GM13976 (cell line): Measurements from ENCODE around the gene CIB2.
A peak's percentile ranks its signal among the peaks of the same experiment; 100 is the strongest.

Experiments used
- DNase-seq: peaks from one replicate; pipeline ENCODE4 v3.0.0; 2012; ENCODE audit warnings: low spot score
- in situ Hi-C: fragments of 300-500 bp; cut with MboI; formaldehyde crosslinking; loops from one replicate; pipeline ENCODE4 v1.12.0; 2022; ENCODE audit warnings: low sequenced_read_pairs, mixed read lengths, inconsistent platforms; ENCODE audit not compliant: unreplicated experiment
- TF ChIP-seq, protein P1 (sequence below): IDR thresholded peaks from 2 replicates; pipeline ENCODE4 v1.5.1; 2012; ENCODE audit warnings: borderline replicate concordance, mild to moderate bottlenecking; ENCODE audit not compliant: insufficient read depth; ENCODE audit errors: extremely low read depth, missing control alignments, control extremely low read depth

Gene CIB2

DNA sequence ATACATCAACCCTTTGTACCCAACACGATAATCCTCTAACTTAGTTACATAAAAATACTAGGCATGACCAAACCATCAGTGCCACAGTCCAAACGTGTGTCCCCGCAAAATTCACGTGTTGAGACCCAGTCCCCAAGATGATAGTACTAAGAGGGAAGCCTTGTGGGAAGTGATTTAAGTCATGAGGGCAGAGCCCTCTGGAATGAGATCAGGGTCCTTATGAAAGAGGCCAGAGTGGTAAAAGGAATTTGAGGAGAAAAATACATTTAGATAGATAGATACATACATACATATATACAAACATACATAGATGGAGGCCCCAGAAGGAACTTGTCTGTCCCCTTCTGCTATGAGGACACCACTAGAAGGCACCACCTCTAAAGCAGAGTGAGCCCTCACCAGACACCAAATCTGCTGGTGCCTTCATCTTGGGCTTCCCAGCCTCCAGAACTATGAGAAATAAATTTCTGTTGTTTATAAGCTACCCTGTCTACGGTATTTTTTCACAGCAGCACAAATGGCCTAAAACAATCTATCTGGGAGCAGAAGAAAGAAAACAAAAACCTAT lies 61.7 kb downstream of the CIB2 start:
- TF ChIP-seq, protein P1, sequence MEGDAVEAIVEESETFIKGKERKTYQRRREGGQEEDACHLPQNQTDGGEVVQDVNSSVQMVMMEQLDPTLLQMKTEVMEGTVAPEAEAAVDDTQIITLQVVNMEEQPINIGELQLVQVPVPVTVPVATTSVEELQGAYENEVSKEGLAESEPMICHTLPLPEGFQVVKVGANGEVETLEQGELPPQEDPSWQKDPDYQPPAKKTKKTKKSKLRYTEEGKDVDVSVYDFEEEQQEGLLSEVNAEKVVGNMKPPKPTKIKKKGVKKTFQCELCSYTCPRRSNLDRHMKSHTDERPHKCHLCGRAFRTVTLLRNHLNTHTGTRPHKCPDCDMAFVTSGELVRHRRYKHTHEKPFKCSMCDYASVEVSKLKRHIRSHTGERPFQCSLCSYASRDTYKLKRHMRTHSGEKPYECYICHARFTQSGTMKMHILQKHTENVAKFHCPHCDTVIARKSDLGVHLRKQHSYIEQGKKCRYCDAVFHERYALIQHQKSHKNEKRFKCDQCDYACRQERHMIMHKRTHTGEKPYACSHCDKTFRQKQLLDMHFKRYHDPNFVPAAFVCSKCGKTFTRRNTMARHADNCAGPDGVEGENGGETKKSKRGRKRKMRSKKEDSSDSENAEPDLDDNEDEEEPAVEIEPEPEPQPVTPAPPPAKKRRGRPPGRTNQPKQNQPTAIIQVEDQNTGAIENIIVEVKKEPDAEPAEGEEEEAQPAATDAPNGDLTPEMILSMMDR, result peak; percentile 25
- in situ Hi-C loops, result no loop called here
- no peak for DNase-seq

DNA sequence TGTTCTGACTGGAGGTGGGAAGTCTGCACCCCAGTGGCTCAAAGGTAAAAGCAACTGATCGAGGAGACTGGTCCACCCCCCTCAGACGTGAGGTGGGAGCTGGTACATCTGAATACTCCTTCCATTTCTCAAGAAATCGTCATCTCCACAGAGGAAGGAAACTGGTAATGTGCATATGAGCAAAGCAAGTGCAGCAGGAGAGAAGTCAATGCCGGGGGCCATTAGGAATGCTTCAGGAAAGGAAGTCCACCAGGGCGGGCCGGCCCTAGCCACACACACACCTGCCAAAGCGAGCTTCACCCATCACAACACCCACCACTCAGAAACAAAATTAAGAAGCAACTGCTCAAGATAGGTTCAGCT lies 62.2 kb downstream of the CIB2 start:
- DNase-seq, result no peak
- in situ Hi-C loops, result no loop called here
- TF ChIP-seq, protein P1, result no peak

DNA sequence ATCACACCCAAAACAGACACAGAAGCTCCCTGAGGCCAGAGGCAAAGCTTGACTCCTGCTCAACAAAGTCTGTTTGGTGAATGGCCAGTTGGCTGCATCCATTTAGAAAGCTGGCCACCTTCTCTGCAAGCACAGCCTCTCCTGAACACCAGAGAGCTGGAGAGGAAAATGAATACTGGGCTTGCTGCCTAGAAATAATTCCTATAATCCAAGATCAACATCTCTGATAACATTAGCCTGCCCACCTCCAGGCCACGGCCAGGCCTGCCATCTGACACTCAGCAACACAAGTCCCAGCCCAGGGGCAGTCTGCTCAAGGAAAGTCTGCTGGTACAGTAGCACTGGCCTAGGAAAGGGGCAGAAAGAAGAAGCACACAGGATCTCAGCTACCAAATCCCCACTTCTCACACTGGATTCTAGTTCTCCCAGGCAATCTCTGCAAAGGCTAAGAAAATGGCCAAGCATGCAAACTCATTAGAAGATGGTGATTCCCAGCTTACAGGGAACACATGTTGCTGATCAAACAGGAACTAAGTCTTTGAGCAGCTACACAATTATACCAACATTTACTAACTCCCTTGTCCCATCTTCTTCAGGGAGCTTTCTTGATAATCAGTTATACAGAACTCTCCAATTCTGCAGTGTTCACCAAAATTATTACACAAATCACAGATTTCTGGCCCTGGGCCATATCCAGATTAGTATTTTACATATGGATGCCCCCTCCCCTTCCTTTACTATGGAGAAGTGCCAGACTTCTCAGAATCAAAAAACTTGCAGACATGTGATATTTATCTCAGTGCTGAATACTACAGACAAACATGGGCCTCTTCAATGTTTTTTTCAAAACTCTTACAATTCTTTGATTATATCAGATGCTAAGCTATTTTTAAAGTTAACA lies 63.7 kb downstream of the CIB2 start:
- in situ Hi-C loops, result no loop called here
- TF ChIP-seq, protein P1, result no peak
- no peak for DNase-seq

DNA sequence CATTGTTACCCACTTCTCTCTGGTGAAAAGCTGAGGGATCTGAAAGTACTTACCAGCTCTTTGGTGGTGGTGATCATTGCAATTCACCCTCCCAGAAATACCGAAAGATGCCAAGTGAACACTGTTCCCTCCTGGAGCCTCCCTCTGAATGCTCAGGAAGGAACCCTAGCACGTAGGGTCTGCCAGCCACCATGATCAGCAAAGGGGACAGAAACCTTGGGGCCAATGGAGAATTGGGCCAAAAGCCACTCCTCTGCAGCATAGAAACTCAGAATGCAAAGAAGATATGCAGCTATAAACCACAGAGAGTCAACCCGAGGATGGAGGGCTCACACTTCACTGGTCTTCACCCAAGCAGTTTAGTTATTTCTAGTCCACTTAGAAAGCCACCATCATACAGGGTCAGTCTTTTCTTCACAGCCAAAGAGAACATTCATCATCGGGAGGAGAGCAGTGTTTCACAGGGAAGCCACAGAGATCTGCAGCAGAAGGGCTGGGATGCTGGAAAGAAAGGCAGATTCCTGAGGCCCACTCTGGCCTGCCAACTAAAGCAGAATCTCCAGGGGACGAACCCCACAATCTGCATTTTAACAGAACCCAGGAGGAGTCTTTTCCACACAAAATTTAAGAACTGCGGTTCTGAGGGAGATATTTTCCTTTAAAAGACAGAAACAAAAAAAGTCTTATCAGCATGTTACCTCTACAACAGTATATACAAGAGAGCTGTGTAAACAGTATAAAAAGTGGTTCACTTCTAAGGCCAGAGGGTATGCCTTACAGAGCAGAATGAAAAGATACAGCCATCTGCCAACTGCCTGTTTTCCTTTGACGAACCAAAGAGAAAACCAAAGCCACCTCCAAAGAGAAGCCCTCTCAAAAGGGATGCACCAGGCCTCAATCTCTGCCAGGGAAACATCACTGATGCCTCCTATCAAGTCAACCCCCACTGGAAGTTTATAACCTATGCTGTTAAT lies 65.0 kb downstream of the CIB2 start:
- peak; percentile 63 for DNase-seq
- TF ChIP-seq, protein P1, result no peak
- in situ Hi-C loops, result no loop called here

DNA sequence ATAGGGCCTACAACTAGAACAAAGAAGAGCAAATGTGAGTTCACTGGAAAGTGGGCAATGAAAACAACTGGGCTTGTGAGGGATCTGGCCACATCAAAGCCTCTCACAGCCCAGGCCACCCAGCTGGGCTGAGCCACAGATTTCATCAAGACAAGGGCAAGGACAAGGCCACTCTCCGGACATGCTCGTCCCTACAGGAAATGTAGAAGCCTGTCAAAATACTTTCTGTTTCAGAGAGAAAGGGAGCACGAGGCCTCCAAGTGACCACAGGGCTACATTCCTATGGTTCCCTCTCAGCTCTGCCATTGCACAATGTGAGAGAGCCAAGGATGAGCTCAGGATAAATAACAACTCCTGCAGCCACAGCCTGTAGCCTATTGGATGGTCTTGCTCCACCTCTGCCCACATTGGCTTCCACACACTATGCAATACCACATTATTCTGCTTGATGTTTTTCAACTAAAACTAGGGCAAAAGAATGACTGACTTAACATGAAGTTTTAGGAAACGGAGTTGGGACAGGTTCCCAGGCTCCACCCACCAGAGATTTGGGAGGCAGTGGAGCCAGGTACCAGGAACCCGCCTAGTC lies 65.9 kb downstream of the CIB2 start:
- TF ChIP-seq, protein P1, result no peak
- in situ Hi-C loops, result no loop called here
- DNase-seq, result no peak

DNA sequence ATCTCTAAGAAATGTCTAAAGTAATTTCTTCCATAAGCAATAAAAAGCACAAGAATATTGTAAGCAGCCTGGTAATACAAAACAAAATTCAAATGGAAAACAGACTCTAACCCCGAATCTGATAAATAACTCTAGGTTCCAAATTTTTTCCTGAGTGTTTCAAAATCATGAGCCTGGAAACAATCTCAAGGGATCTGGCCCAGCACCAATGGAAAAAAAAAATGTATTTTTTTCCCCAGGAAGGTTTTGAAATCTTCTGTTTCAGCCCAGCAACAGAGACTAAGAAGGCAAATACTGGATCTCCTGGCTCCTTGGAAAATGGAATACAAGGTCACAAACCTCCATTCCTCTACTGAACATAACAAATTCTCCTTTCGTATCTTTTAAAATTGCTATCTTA lies 66.7 kb downstream of the CIB2 start:
- TF ChIP-seq, protein P1, result no peak
- DNase-seq, result no peak
- in situ Hi-C loops, result no loop called here
